Measurements from ENCODE around the gene GNB1L.

The GNB1L gene

DNA sequence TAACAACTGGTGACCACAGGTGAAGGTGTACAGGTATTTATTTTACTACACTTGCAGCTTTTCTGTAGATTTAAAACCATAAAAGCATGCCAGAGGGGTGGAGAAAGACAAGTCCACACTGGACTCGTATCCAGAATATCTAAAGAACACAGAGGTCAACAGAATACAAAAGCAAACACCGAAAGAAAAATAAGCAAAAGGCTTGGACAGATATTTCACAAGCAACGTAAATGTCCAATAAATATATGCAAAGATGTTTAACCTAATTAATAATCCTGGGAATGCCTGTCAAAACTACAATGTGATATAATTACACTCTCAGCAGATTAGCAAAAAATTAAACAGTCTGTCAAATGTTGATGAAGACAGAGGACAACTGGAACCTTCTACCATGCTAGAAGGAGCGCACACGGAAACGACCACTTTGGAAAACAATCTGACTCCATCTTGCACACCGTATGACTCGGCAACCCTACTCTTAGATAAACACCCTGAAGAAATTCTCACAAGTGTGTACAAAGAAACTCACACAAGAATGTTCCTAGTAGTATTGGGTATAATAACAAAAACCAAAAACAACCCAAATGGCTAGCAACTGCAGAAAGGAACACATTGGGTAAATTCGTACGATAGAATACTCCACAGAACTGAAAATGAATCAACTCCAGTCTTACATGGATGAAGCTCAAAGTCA is 27.2 kb downstream of the GNB1L start:
- Histone ChIP-seq H3K9me3 (ENCODE audit: insufficient read depth, low read length) (no peaks in the 10 kb centered on the region; the same call in 1 of the 2 replicates), H3K4me3 (ENCODE audit: insufficient read length, low read depth) (no peak overlapping the region)
- TF ChIP-seq YY1 (IDR thresholded peaks at IDR 0.05; ENCODE audit: insufficient read depth, insufficient read length) (no peak), SUZ12 (IDR thresholded peaks at IDR 0.05; ENCODE audit: extremely low read depth, insufficient read depth, insufficient read length) (no peak), ZNF274 (IDR thresholded peaks at IDR 0.05; ENCODE audit: low read depth, low read length) (no peak)

DNA sequence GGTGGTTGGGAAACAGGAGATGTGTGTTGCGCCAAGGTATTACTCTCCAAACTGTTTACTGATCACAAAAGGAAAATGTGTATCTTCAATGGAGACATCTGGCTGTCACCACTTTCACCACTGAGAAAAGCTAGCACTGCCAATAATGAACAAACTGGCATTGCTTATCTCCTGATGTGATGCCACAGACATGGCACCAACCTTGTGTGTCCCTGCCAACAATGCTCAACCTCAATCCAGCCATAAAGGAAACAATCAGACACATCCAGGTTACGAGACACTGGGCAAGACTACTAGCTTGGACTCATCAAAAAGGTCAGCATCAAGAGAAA is 28.1 kb downstream of the GNB1L start:
- no peaks in the 10 kb centered on the region for H3K36me3 ChIP-seq (ENCODE audit: insufficient read depth, insufficient read length, low read length)
- TF ChIP-seq YY1 (IDR thresholded peaks at IDR 0.05; ENCODE audit: insufficient read depth, insufficient read length) (no peak), ZNF274 (IDR thresholded peaks at IDR 0.05; ENCODE audit: low read depth, low read length) (no peak), SUZ12 (IDR thresholded peaks at IDR 0.05; ENCODE audit: extremely low read depth, insufficient read depth, insufficient read length) (no peak)
- H3K27me3 ChIP-seq (ENCODE audit: insufficient read depth, insufficient read length): no peaks in the 10 kb centered on the region
- no peak overlapping the region for H3K4me3 ChIP-seq (ENCODE audit: insufficient read length, low read depth)
- no peaks in the 10 kb centered on the region; the same call in 1 of the 2 replicates for H3K9me3 ChIP-seq (ENCODE audit: insufficient read depth, low read length)
- H3K4me1 ChIP-seq (ENCODE audit: insufficient read depth, insufficient read length): peaks cover 11% of the 10 kb centered on the region
- H3K9ac ChIP-seq (ENCODE audit: insufficient read length, low read depth): no peak overlapping the region
- no peak for DNase-seq (ENCODE audit: low read depth, low spot score)

More for the DNA sequence above, 27.2 kb downstream of the GNB1L start:
- no peaks in the 10 kb centered on the region for H3K27me3 ChIP-seq (ENCODE audit: insufficient read depth, insufficient read length)
- H3K36me3 ChIP-seq (ENCODE audit: insufficient read depth, insufficient read length, low read length): no peaks in the 10 kb centered on the region
- DNase-seq (ENCODE audit: low read depth, low spot score): no peak
- no peak overlapping the region for H3K9ac ChIP-seq (ENCODE audit: insufficient read length, low read depth)
- H3K4me1 ChIP-seq (ENCODE audit: insufficient read depth, insufficient read length): peaks cover 11% of the 10 kb centered on the region

DNA sequence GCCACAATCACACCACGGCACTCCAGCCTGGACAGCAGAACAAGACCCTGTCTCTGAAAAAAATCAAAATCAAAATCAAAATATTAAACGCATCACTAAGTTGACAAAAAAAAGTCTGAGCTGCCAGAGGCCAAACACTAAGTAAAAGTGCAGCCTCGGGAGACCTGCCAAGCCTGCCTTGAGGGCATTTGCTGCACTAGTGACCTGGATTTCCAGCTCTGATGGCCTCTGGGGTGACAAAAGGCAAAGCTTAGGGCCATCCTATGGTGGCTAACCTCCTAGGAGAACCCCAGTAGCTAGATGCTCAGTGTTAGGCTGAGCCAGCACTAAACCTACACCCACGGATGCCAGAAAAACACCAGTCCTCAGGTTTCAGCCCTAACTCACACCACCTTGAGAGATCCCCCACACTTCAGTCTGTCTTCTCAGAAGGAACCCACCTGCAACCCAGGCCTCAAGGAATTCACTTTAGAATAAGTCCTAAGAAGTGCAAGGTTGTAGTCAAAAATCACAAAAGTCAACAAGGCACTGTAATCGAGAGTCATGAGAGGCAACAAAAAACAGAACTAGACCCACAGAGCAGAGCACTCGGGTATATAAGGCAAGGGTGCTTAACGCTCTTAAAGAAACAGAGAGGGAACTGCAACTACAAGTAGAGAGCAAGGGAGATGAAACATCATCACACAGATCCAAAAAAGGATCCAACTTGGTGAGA is 28.6 kb downstream of the GNB1L start:
- DNase-seq (ENCODE audit: low read depth, low spot score): no peak
- Histone ChIP-seq H3K27me3 (ENCODE audit: insufficient read depth, insufficient read length) (no peaks in the 10 kb centered on the region), H3K4me3 (ENCODE audit: insufficient read length, low read depth) (no peak overlapping the region), H3K36me3 (ENCODE audit: insufficient read depth, insufficient read length, low read length) (no peaks in the 10 kb centered on the region), H3K4me1 (ENCODE audit: insufficient read depth, insufficient read length) (peaks cover 11% of the 10 kb centered on the region), H3K9ac (ENCODE audit: insufficient read length, low read depth) (no peak overlapping the region), H3K9me3 (ENCODE audit: insufficient read depth, low read length) (no peaks in the 10 kb centered on the region; the same call in 1 of the 2 replicates)
- TF ChIP-seq YY1 (IDR thresholded peaks at IDR 0.05; ENCODE audit: insufficient read depth, insufficient read length) (no peak), SUZ12 (IDR thresholded peaks at IDR 0.05; ENCODE audit: extremely low read depth, insufficient read depth, insufficient read length) (no peak), ZNF274 (IDR thresholded peaks at IDR 0.05; ENCODE audit: low read depth, low read length) (no peak)

DNA sequence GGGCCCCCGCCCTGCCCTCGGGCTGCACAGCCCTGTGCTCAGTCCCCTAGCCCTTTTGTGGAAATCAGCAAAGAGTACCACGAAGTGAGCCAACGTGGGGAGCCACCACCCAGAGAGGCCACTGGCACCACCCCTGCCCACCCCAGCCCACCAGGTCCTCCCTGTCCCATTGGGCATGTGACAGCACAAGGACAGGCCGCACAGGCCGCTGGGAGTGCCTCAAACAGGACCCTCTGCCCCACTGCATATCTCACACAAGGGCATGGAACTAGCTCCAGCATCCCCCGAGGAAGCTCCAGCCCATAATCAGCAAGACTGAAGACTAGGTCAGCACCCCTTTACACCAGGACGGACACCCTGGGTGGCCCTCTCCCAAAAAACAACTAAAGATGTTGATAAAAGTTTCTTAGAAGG is 29.7 kb downstream of the GNB1L start:
- no peak for DNase-seq (ENCODE audit: low read depth, low spot score)
- no peak for TF ChIP-seq SUZ12 (IDR thresholded peaks at IDR 0.05; ENCODE audit: extremely low read depth, insufficient read depth, insufficient read length)
- no peak for TF ChIP-seq YY1 (IDR thresholded peaks at IDR 0.05; ENCODE audit: insufficient read depth, insufficient read length)
- TF ChIP-seq ZNF274 (IDR thresholded peaks at IDR 0.05; ENCODE audit: low read depth, low read length): no peak
- Histone ChIP-seq H3K4me3 (ENCODE audit: insufficient read length, low read depth) (no peak overlapping the region), H3K36me3 (ENCODE audit: insufficient read depth, insufficient read length, low read length) (peaks cover 11% of the 10 kb centered on the region), H3K9me3 (ENCODE audit: insufficient read depth, low read length) (no peaks in the 10 kb centered on the region; the same call in 1 of the 2 replicates), H3K27me3 (ENCODE audit: insufficient read depth, insufficient read length) (no peaks in the 10 kb centered on the region), H3K9ac (ENCODE audit: insufficient read length, low read depth) (no peak overlapping the region), H3K4me1 (ENCODE audit: insufficient read depth, insufficient read length) (peaks cover 11% of the 10 kb centered on the region)

DNA sequence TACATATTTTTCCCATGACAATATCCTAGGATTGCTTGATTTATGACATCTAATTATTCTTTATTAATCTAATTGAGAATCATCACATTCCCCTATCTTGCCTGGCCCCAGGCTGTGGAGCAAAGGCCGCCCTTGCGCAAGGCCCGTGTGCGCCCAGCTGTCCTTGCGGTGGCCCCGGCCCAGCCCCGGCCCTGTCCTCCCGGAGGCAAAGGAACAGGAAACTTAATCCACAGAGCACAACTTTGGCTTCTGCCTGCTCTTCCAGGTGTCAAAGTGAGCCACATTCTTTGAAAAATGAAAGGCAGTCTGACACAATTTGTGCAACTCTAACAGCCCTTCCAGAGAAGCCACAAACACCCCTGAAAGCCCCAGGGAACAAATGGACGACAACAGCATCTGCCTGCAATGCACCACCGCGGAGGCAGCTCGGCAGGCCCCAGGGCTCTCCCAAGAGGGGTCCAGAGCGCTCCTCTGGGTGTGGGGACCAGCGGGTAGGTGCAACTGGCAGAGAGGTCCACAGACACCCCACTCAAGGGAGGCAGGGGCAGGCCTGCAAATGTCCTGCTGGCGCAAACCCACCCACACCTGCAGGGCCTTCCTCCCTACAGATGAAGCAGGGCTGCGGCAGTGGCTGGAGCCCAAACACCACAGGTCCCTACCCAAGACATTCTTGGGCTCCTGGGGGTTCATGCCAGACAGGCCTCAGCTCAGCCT is 30.3 kb downstream of the GNB1L start:
- Histone ChIP-seq H3K36me3 (ENCODE audit: insufficient read depth, insufficient read length, low read length) (peaks cover 11% of the 10 kb centered on the region), H3K9ac (ENCODE audit: insufficient read length, low read depth) (no peak overlapping the region), H3K9me3 (ENCODE audit: insufficient read depth, low read length) (no peaks in the 10 kb centered on the region; the same call in 1 of the 2 replicates), H3K27me3 (ENCODE audit: insufficient read depth, insufficient read length) (no peaks in the 10 kb centered on the region), H3K4me3 (ENCODE audit: insufficient read length, low read depth) (no peak overlapping the region), H3K4me1 (ENCODE audit: insufficient read depth, insufficient read length) (peaks cover 11% of the 10 kb centered on the region)
- TF ChIP-seq ZNF274 (IDR thresholded peaks at IDR 0.05; ENCODE audit: low read depth, low read length): no peak
- no peak for TF ChIP-seq SUZ12 (IDR thresholded peaks at IDR 0.05; ENCODE audit: extremely low read depth, insufficient read depth, insufficient read length)
- TF ChIP-seq YY1 (IDR thresholded peaks at IDR 0.05; ENCODE audit: insufficient read depth, insufficient read length): no peak
- no peak for DNase-seq (ENCODE audit: low read depth, low spot score)

DNA sequence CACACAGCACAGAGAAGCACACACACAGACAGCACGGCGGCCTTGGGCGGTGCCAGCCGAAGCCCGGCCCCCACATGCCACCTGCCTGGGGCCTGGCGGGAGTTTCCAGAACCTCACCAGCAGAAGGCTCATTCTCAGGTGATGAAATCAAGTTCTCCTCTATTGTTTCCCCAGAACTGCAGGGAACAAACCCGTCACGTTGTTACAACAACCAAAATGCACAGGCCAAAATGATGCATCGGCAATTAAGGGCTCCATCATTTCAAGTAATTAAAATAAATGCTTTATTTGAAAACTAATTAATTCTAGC is 30.8 kb downstream of the GNB1L start:
- Histone ChIP-seq H3K36me3 (ENCODE audit: insufficient read depth, insufficient read length, low read length) (peaks cover 11% of the 10 kb centered on the region), H3K9ac (ENCODE audit: insufficient read length, low read depth) (no peak overlapping the region), H3K27me3 (ENCODE audit: insufficient read depth, insufficient read length) (no peaks in the 10 kb centered on the region), H3K4me1 (ENCODE audit: insufficient read depth, insufficient read length) (peaks cover 11% of the 10 kb centered on the region), H3K4me3 (ENCODE audit: insufficient read length, low read depth) (no peak overlapping the region), H3K9me3 (ENCODE audit: insufficient read depth, low read length) (no peaks in the 10 kb centered on the region; the same call in 1 of the 2 replicates)
- no peak for DNase-seq (ENCODE audit: low read depth, low spot score)
- TF ChIP-seq YY1 (IDR thresholded peaks at IDR 0.05; ENCODE audit: insufficient read depth, insufficient read length): no peak
- no peak for TF ChIP-seq ZNF274 (IDR thresholded peaks at IDR 0.05; ENCODE audit: low read depth, low read length)
- TF ChIP-seq SUZ12 (IDR thresholded peaks at IDR 0.05; ENCODE audit: extremely low read depth, insufficient read depth, insufficient read length): no peak

Data from NT2/D1 (cell line).